ENCODE results near the gene OR8G5. TPM values are rescaled to one million over a fixed set of nuclear protein-coding genes. Genes with fewer than 3 reads are reported as not detected.

Gene OR8G5
- total and polyA plus RNA-seq, 2 experiments from 2014 or later, result not detected

GRCh38 chr11:124225471-124225870 lies 30.7 kb upstream of the OR8G5 start (continued):
- TF ChIP-seq ZNF462 (CRISPR knock-in tag; IDR thresholded peaks at IDR 0.05) (no peak), ZNF114 (CRISPR knock-in tag; IDR thresholded peaks at IDR 0.05) (no peak), CTCF (conservative IDR thresholded peaks at IDR 0.05; ENCODE audit: low read depth in 2 of 2) (no peak), STAT1 (IDR thresholded peaks at IDR 0.05; ENCODE audit: unreplicated experiment) (no peak)

GRCh38 chr11:124233376-124233775 lies 22.8 kb upstream of the OR8G5 start:
- Histone ChIP-seq H3K4me1 (ENCODE audit: insufficient read depth) (no peaks in the 10 kb centered on the region), H3K79me2 (replicated peaks; ENCODE audit: insufficient read depth) (no peaks in the 10 kb centered on the region), H3K27me3 (ENCODE audit: insufficient read depth) (no peaks in the 10 kb centered on the region), H2AFZ (no peak overlapping the region), H3F3A (replicated peaks; ENCODE audit: low read depth) (no peaks in the 10 kb centered on the region), H3K4me2 (no peak overlapping the region), H4K20me1 (replicated peaks; ENCODE audit: insufficient read depth) (no peaks in the 10 kb centered on the region), H3K36me3 (ENCODE audit: insufficient read depth) (no peaks in the 10 kb centered on the region), H3K9me2 (ENCODE audit: insufficient read depth) (no peaks in the 10 kb centered on the region; the same call in 1 of the 2 replicates), H3K27ac (ENCODE audit: low read depth) (no peak overlapping the region), H3K4me3 (no peak overlapping the region)
- no peak overlapping the region for H3K27ac Mint-ChIP-seq
- no peaks in the 10 kb centered on the region for H3K4me1 Mint-ChIP-seq
- TF ChIP-seq NANOG (IDR thresholded peaks at IDR 0.05; ENCODE audit: borderline replicate concordance), result no peak
- TF ChIP-seq ZNF331 (CRISPR knock-in tag; IDR thresholded peaks at IDR 0.05; ENCODE audit: low read depth), result no peak
- no peak for TF ChIP-seq REST (IDR thresholded peaks at IDR 0.05; ENCODE audit: unreplicated experiment)
- H3K27me3 Mint-ChIP-seq (ENCODE audit: insufficient read depth, low read depth, poor library complexity), result no peaks in the 10 kb centered on the region
- H3K4me3 Mint-ChIP-seq, result no peak overlapping the region
- DNase-seq (ENCODE audit: low spot score) (no peak), ATAC-seq (no peak)
- no peaks in the 10 kb centered on the region for H3K9me3 Mint-ChIP-seq
- H3K36me3 Mint-ChIP-seq (ENCODE audit: low read depth), result no peaks in the 10 kb centered on the region
